ENCODE data around the gene TP53TG5. TPM values are rescaled to one million over a fixed set of nuclear protein-coding genes. Genes with fewer than 3 reads are reported as not detected.

The TP53TG5 gene
- total RNA-seq, 2 experiments from 2014 or later: 0.19 TPM; not detected in 1

GRCh38 chr20:45342855-45343531 is 35.1 kb downstream of the TP53TG5 start:
- POLR2A ChIA-PET: interaction anchor here (1.1 kb wide), 1 partner anchor 30 kb away, joined by 6 read pairs; no protein-coding TSS in a partner anchor

GRCh38 chr20:45341939-45342854 is 35.9 kb downstream of the TP53TG5 start:
- ChIA-PET POLR2A (interaction anchor here (1.1 kb wide), 1 partner anchor 31 kb away, joined by 6 read pairs; no protein-coding TSS in a partner anchor), CTCF (no interaction called here)

More at GRCh38 chr20:45342855-45343531, 35.1 kb downstream of the TP53TG5 start:
- CTCF ChIA-PET: interaction anchor here (0.5 to 1.2 kb wide), 2 partner anchors 19 to 30 kb away, joined by 3 read pairs; no protein-coding TSS in a partner anchor

- CTCF ChIA-PET: interaction anchor here (0.7 kb wide), 1 partner anchor 94 kb away, joined by 3 read pairs; no protein-coding TSS in a partner anchor
- POLR2A ChIA-PET: no interaction called here
Observed at GRCh38 chr20:45341579-45341938, 36.6 kb downstream of the TP53TG5 start.

- CTCF ChIA-PET: interaction anchor here (0.7 kb wide), 1 partner anchor 95 kb away, joined by 3 read pairs; no protein-coding TSS in a partner anchor
- POLR2A ChIA-PET: no interaction called here
Observed at GRCh38 chr20:45340951-45341350, 37.2 kb downstream of the TP53TG5 start.

- CTCF ChIA-PET: no interaction called here
Observed at GRCh38 chr20:45340236-45340847, 37.8 kb downstream of the TP53TG5 start.

GRCh38 chr20:45339799-45340198 is 38.3 kb downstream of the TP53TG5 start:
- ChIA-PET CTCF (no interaction called here), POLR2A (no interaction called here)

More at GRCh38 chr20:45340236-45340847, 37.8 kb downstream of the TP53TG5 start:
- POLR2A ChIA-PET: no interaction called here

GRCh38 chr20:45339084-45339483 is 39.0 kb downstream of the TP53TG5 start:
- ChIA-PET CTCF (no interaction called here), POLR2A (no interaction called here)

GRCh38 chr20:45338121-45339030 is 39.7 kb downstream of the TP53TG5 start:
- POLR2A ChIA-PET: no interaction called here

GRCh38 chr20:45337367-45338120 is 40.6 kb downstream of the TP53TG5 start:
- ChIA-PET POLR2A (no interaction called here), CTCF (interaction anchor here (1.3 kb wide), 1 partner anchor 18 kb away, joined by 3 read pairs; no protein-coding TSS in a partner anchor)

More at GRCh38 chr20:45338121-45339030, 39.7 kb downstream of the TP53TG5 start:
- CTCF ChIA-PET: no interaction called here

GRCh38 chr20:45336530-45337366 is 41.4 kb downstream of the TP53TG5 start:
- ChIA-PET CTCF (interaction anchor here (1.3 kb wide), 1 partner anchor 18 kb away, joined by 3 read pairs; no protein-coding TSS in a partner anchor), POLR2A (no interaction called here)

GRCh38 chr20:45330476-45330875 is 47.6 kb downstream of the TP53TG5 start:
- ChIA-PET CTCF (no interaction called here), POLR2A (no interaction called here)

GRCh38 chr20:45329497-45330319 is 48.4 kb downstream of the TP53TG5 start:
- ChIA-PET CTCF (no interaction called here), POLR2A (no interaction called here)

- ChIA-PET CTCF (no interaction called here), POLR2A (no interaction called here)
Observed at GRCh38 chr20:45328451-45328850, 49.7 kb downstream of the TP53TG5 start.

- ChIA-PET POLR2A (no interaction called here), CTCF (interaction anchor here (1.6 kb wide), 1 partner anchor 14 kb away, joined by 3 read pairs; no protein-coding TSS in a partner anchor)
Observed at GRCh38 chr20:45325371-45325770, 52.8 kb downstream of the TP53TG5 start.

GRCh38 chr20:45323731-45324130 is 54.4 kb downstream of the TP53TG5 start:
- CTCF ChIA-PET: interaction anchor here (0.6 to 1.5 kb wide), 3 partner anchors 12 to 113 kb away, joined by 3 to 8 read pairs (median 4); no protein-coding TSS in a partner anchor
- POLR2A ChIA-PET: no interaction called here

- ChIA-PET POLR2A (no interaction called here), CTCF (interaction anchor here (1.0 to 1.5 kb wide), 2 partner anchors 11 to 114 kb away, joined by 4 to 8 read pairs; no protein-coding TSS in a partner anchor)
Observed at GRCh38 chr20:45322952-45323383, 55.2 kb downstream of the TP53TG5 start.
